SW 1271 (cell line): Measurements from ENCODE around the gene SCYL1.

Source experiments
- DNase-seq, 2 experiments: peaks; one replicate each; lab custom pipeline; 2025; lab: John Stamatoyannopoulos, UW

SCYL1 gene

GRCh38 chr11:65537296-65537597 lies 12.4 kb downstream of the SCYL1 start:
- no peak for DNase-seq

DNA sequence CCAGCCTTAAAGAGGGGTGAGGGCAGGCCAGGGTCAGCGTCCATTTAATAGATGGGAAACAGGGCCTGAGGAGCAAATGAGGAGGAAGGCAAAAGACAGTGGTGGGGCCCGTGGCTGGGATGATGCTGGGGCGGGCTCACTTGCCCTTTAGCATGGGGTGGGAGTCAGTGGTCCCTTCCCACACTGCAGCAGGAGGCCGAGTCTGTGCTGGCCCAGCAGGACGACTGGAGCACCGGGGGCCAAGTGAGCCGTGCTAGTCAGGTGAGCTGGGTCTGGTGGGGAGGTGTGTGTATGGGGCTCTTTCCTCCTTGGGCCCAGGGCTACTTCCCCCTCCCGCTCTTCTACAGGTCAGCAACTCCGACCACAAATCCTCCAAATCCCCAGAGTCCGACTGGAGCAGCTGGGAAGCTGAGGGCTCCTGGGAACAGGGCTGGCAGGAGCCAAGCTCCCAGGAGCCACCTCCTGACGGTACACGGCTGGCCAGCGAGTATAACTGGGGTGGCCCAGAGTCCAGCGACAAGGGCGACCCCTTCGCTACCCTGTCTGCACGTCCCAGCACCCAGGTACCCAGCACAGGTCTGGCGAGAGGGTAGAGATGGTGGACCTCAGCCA lies 12.8 kb downstream of the SCYL1 start:
- DNase-seq = no peak

DNA sequence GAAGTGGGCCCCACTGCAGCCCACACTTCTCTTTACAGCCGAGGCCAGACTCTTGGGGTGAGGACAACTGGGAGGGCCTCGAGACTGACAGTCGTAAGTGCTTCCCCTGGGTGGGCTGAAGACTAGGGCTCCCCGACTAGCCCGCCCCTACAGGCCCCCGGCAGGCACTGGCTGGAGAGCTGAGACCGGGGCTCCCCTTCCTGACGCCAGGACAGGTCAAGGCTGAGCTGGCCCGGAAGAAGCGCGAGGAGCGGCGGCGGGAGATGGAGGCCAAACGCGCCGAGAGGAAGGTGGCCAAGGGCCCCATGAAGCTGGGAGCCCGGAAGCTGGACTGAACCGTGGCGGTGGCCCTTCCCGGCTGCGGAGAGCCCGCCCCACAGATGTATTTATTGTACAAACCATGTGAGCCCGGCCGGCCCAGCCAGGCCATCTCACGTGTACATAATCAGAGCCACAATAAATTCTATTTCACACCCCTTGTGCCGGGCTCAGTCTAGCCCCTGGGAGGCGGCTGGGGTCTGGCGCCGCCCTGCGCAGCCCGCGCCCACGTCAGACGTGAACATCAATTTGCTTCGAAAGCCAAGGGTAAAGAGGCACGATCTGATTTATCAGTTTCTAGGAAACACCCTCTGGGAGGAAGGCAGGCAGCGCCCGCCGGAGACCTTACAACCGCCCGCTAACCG lies 13.5 kb downstream of the SCYL1 start:
- DNase-seq = no peak

DNA sequence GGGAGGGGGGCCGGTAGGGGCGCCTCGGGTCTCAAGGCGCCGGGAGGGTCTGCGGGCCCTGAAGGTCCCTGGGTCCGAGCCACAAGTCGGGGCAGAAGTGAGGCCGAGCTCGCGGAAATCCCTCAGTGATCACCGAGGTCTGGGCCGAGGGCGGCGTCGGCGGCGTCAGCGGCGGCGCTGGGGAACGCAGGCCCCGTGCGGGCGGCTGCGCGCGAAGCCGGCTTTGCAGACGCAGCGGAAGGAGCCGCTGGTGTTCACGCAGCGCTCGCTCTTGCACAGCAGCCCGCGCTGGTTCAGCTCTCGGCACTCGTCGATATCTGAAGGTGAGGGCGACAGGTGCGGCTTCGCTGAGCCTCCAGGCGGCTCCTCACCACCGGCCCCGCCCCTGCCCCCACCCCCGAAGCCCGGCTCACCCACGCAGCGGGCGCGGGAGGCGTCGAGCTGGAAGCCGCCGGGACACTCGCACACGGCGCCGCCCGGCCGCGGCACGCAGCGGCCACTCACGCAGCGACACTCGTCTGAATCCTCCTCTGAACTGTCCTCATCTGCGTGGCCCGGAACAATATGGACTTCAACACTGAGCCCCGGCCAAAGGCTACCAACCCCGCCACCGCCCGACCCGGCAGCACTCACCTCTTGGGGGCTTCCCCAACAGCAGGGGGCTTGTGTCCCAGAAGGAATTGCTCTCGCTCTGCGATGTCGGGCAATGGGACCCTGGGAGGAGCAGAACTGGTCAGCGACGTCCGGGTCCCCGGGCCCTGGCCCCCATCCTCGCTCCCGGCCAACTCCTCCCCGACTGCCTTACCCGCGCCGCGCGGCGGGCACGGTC lies 14.2 kb downstream of the SCYL1 start:
- DNase-seq = no peak

DNA sequence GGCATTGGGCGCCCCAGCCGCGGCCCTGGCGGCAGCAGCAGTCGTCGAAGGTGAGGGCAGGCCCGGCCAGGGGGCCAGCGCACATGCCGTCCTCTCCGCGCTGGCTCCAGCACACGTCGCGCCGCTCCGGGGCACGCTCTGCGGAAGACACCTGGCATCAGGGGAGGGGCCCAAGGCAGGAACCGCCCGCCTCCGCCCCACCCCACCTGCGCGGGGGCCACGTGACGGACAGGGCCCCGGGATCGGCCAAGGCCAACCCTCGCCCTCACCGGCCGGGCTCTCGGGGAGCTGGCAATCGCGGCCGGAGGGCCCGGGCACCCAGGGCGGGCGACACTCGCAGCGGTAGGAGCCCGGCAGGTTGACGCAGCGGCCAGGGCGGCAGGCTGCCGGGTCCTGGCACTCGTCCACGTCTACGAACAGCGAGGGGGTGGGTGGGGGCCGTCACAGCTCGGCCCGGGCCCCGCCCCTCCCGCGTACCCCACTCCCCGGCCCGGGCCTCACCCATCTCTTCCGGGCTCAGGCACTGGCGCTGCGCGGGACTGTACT lies 14.9 kb downstream of the SCYL1 start:
- DNase-seq = no peak

DNA sequence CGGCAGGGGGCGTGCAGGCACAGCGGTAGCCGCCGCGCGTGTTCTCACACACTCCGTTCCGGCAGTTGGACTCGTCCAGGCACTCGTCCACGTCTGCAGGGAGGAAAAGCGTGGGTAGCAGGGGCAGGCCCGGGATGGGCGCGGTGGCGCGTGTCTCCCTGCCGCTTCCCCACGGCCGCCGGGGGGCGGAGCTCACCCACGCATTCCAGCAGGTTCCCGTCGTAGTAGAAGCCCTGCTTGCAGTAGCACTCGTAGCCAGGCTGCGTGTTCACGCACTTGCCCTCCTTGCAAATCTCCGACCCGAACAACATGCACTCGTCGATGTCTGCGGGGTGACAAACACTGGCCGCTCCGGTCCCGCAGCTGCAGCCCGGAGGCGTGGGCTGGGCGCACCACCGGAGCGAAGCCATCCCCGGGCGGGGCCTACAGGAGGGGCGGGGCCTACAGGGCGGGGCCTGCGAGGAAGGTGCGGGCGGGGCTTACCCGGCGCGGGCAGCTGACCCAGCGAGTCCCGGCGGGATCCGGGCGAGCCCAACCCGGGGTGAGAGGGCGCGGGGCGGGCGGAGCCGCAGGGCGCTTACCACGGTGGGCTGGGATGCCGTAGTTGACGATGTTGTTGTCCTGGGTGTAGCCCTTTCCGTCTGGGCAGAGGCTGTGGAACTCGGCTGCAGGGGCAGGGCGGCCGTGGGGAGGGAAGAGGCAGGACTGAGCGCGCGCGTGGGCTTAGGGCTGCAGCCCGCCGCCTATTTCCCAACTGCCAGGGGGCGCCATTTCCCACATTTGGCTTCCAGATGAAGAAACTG lies 15.6 kb downstream of the SCYL1 start:
- DNase-seq = peak; percentile 62 to 89

- no peak for DNase-seq
Observed at GRCh38 chr11:65541093-65541982, 16.5 kb downstream of the SCYL1 start.

- DNase-seq = no peak
Observed at GRCh38 chr11:65542738-65543390, 18.0 kb downstream of the SCYL1 start.

DNA sequence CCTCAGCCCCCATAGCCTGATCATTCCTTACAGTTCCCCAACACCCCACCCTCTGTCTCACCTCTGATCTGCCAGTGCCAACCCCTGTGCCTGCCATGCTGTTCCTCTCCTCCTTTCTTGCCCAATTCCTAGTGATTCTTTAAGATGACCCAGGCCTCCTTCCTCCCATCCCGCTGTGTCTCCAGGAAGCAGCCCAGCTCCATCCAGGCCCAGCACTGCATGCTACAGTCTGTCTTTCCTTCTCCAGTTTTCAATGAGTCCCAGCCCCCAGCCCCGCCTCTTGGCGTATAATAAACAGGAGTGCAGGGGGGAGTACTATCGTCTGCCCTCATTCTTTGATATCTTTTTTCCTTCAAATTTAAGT lies 21.0 kb downstream of the SCYL1 start:
- no peak for DNase-seq

DNA sequence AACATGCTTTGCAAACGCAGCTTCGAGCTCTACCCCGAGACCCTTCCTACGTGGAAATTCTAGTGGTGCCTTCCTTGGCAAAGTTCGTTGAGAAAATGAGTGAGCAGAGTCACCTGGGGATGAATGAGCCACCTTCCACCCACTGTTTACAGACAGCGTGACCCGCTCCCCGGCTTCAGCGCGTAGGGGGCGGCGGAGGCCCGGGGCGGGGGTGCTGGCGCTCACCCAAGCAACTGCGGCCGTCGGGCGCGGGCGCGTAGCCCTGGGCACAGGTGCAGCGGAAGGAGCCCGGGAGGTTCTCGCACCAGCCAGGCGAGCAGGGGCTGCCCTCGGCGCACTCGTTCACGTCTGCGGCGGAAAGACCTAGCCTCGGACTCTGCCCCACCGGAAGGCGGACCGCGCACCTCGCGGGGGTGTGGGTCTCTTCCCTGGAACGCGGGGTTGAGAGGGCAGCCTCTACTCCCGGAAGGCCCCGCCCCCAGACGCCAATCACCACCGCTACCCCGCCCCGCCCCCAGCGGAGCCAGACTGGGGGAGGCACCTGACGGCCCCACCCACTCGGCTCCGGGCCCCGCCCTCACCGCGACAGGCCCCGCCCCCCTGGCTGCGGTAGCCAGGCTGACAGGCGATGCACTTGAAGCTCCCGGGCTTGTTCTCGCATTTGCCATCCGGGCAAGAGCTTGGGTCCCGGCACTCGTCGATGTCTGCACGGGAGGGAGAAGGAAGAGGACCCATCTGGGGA lies 21.5 kb downstream of the SCYL1 start:
- DNase-seq = peak; percentile 45 to 69

DNA sequence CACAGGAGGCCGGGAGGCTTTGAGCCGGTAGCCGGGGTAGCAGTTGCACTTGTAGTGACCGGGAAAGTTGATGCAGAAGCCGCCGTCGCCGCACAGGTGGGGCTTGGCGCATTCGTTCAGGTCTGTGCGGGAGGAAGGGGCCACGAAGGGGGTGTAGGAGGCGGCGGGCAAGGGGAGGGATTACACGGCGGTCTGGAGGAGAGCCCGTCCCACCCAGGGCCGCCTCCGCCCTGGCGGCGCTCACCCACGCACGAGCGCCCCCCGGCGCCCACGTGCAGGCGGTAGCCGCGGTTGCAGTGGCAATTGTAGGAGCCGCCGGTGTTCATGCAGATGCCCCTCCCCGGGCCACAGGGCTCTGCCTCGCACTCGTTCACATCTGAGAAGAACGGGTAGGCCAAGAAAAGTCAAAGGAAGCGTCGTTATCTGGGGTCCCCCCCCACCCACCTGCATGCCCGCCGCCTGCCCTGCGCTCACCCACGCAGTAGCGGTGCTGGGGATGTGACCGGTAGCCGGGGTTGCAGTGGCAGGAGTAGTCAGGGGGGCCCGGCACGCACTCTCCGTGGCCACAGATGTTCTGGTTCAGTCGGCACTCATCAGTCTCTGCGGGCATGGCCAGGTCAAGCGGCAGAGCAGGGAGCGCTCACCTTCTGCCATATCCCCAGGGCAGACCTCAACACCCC lies 22.7 kb downstream of the SCYL1 start:
- no peak for DNase-seq

DNA sequence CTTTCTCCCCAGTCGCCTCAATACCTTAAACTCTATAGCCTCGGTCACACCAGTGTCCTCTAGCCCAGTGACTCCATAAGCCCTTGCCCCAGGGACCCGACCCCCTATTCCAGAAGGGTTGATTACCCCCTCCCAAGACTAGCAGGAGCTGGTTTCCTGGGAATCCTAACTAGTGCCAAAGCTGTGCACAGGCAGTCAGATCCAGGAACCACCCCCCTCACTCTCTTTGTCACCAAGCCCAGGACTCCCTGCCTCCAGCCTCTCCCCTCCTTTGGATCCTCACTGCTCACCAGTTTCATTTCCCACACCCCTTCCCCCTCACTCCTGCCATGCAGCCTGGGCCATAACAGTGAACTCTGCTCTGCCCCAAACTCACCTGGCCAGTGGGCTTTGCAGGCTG lies 23.5 kb downstream of the SCYL1 start:
- no peak for DNase-seq

DNA sequence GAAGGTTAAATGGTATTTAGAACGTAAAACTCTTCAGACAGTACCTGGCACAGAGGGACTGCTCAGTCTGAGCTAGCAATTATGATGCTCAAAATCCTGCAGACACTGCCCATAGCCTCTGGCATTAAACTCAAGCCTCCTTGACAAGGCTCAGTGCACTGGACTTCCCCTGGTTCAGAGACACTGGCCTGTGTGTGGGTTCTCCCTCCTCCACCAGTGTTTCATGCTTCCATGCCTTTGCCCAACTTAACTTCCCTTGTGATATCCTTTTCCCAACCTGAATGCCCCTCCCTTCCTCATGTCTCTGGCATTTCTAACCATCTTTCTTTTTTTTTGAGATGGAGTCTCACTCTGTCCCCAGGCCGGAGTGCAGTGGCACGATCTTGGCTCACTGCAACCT lies 24.2 kb downstream of the SCYL1 start:
- no peak for DNase-seq

- peak in 1 of 2 experiments; percentile 42 for DNase-seq
Observed at GRCh38 chr11:65551572-65552387, 26.9 kb downstream of the SCYL1 start.

GRCh38 chr11:65552388-65552951 lies 27.6 kb downstream of the SCYL1 start:
- DNase-seq = no peak

DNA sequence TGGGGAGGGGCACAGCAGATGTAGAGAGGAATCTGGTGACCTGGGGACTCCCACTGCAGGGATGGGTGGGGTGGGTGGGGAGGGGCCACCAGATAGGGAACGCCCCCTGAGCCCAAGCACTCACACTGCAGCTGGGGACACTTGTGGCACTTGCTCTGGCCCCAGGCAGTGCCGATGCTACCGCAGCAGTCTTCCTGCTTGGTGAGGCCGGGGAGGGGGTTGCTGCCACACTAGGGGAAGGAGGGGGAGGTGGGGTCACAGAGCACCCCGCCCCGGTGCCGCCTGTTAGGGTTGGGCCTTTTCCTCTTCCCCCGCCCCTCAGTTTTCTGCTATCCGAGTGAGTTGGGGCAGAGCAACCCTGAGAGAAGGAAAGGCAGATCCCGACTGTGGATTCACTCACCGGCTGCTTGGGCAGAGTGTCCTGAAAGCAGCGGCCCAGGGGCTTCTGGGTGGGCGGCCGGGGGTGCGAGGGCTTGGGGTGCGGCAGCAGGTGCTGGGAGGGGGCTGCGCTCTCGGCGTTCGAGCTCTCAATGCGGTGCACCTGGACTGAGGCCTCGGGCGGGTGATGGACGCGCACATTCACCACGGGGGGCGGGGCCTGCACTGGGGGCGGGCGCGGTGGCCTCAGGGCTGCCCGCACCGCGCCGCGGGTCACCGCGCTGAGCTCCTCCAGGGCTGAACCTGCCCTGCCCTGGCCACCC lies 28.6 kb downstream of the SCYL1 start:
- no peak for DNase-seq

DNA sequence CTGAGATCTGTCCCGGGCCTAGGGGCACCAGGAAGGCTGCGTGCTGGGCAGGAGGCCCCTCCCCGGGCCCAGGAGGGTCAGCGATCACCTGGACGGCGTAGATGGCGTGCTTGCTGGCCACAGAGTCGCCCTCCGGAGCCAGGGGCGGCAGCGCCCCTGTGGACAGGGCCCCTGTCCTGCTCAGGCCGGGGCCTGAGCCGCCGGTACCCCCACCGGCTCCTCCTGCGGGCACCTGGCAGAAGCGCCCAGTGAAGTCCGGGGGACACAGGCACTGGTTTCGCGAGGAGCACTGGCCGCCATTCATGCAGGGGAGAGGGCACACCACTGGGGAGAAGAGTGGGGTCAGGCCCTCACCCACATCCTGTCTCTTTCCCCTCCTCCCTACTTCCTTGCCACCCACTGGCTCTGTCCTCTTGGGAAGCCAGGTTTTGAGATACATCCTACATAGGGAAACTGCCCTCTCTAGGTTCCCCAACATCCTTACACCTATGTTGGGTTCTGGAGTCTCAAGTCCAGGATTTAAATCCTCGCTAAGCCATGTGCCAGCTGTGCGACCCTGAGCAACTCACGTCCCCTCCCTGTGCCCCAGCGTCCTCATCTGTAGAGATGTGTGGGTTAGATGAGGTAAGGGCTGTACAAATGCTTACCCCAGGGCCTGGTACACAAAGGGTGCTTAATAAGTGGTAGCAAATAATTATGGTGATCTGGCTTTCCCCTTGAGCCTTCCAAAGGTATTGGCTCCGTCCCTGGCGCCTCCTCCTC lies 29.4 kb downstream of the SCYL1 start:
- DNase-seq = no peak
